Activated CD8-positive, alpha-beta memory T cell treated with anti-CD3 and anti-CD28 coated beads, Interleukin-2, amount 50 U/mL, for 48 hours (primary cell): ENCODE data around the gene CCDC27.

Experiments used
- DNase-seq: peaks from one replicate; pipeline ENCODE4 v3.0.0-alpha.2; 2020

Gene CCDC27

GRCh38 chr1:3752400-3752945 lies at the start of gene CCDC27:
TSS of gene CCDC27 (plus strand) at chr1:3752450. CDS start at chr1:3752482, 32 bp downstream.
- no peak for DNase-seq

- DNase-seq, result no peak
These were observed 49.7 kb upstream of the CCDC27 start for GRCh38 chr1:3702528-3702927.

DNA sequence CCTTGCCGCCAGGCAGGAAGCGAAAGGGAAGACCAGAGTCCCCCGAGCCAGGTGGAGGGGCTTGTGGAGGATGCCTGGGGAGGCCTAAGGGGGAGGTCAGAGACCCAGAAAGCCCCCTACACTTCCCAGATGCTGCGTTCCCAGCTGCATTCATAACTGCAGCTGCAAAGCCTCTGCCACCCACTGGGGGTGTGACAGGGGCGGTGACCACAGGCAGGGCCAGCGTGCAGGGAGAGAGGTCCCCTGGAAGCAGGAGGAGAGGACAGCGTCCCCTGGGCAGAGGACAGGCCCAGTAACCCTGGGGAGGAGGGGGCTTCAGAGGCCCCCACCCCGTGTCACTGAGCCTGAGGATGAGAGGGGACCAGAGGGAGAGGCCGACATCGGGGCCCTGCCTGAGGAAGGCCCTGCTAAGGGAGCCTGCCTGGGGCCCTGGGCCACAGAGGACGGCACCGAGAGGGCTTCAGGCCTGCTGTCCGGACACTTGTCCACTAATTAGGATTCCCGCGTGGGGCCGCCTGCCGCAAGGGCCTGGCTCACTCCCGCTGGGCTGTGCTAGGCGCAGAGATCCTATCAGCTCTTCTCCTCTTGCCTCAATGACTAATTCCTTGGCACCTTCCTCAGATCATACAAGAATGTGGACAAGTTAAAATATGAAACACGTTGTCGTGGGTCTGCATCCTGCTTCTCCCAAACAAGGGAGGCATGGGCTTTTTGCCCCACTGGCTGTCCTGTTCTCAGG lies 49.1 kb upstream of the CCDC27 start:
- no peak for DNase-seq

GRCh38 chr1:3703786-3704371 lies 48.4 kb upstream of the CCDC27 start:
- DNase-seq, result no peak

GRCh38 chr1:3705341-3705950 lies 46.8 kb upstream of the CCDC27 start:
- DNase-seq, result no peak

- no peak for DNase-seq
These were observed 45.5 kb upstream of the CCDC27 start for GRCh38 chr1:3706651-3707297.

DNA sequence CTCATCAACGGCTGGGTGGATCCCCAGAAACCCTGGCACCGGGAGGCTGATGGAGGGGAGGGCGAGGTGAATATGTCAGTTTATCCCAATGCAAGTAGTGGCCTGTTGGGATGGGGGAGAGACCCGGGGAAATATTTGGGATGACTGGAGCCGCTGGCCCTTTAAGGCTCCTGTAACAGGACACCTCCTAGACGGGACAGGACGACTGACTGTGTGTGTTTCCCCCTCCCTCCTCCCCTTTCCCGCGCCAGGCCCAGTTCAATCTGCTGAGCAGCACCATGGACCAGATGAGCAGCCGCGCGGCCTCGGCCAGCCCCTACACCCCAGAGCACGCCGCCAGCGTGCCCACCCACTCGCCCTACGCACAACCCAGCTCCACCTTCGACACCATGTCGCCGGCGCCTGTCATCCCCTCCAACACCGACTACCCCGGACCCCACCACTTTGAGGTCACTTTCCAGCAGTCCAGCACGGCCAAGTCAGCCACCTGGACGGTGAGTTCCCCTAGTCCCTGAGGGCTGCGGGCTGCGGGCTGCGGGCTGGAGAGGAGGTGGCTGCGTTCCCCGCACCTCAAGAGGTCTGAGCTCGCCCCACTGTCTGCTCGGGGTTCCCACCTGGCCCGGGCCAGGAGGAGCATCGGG lies 44.8 kb upstream of the CCDC27 start:
- no peak for DNase-seq

- DNase-seq, result no peak
These were observed 44.3 kb upstream of the CCDC27 start for GRCh38 chr1:3707939-3708328.

GRCh38 chr1:3708791-3709190 lies 43.5 kb upstream of the CCDC27 start:
- DNase-seq, result no peak

DNA sequence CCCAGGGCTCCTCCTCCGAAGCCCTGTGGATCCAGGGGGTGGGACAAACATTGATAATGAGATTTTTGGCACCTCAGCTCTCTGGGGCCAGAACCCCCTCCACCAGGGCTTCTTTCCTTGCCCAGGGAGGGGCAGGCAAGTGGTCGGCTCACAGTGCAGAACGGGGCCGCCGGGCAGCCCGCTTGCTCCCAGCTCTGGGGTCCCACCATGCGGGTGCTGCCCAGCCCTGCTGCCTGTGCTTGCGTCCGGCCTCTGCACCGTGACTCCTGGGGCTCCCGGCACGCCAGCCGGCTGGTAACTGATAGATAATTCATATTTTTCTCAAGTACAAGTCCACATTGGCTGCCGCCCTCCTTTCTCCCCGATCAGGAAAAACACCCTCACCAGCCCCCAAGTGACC lies 42.0 kb upstream of the CCDC27 start:
- DNase-seq, result no peak

DNA sequence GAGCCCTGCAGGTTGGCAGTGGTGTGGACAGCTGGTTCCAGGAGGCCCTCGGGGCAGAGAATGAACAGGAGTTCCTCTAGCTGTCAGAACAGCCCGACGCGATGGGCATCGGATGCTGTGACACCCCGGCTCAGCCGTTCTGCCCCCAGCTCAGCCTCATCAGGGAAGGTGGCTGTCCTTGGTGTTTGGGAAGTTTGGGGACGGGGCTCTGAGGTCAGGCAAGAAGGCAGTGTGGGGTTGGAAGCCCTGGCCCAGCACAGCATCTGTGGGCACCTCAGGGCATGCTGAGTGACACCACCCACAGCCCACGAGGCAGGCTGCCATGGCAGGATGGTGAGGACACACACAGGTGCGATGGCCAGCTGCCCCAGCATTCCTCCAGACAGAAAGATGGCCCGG lies 40.9 kb upstream of the CCDC27 start:
- DNase-seq, result no peak

DNA sequence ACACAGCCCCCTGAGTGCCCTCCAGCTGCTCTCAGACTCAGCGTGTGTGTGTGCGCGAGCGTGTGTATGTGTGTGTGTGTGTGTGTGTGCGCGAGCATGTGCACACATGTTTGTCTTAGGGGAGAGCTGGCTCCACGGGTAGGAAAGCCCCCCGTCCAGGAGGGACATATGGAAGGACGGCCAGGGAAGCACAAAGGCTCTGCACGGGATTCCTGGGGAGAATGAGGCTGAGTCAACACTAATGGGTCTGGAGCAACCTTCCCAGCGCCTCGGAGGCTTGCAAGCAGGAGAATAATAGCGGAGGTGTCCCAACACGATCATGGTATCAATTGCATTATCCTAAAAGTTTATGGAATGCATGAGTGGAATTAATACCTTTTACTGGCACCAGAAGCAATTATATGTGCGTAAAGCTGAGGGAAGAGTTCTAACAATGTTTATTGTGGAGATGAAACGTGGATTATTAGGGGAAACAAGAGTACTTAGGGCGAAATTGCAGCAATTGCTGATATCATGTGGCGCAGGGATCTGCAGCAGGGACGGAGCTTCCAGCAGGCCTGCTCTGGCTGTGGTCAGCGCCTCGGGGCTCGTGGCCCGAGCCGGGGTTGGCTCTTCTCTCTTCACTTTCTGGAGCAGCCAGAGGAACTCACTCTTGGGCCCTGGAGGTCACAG lies 40.3 kb upstream of the CCDC27 start:
- no peak for DNase-seq

- DNase-seq, result no peak
These were observed 39.4 kb upstream of the CCDC27 start for GRCh38 chr1:3712573-3713535.

- DNase-seq, result no peak
These were observed 38.4 kb upstream of the CCDC27 start for GRCh38 chr1:3713840-3714239.

GRCh38 chr1:3714284-3714741 lies 37.9 kb upstream of the CCDC27 start:
- DNase-seq, result no peak

DNA sequence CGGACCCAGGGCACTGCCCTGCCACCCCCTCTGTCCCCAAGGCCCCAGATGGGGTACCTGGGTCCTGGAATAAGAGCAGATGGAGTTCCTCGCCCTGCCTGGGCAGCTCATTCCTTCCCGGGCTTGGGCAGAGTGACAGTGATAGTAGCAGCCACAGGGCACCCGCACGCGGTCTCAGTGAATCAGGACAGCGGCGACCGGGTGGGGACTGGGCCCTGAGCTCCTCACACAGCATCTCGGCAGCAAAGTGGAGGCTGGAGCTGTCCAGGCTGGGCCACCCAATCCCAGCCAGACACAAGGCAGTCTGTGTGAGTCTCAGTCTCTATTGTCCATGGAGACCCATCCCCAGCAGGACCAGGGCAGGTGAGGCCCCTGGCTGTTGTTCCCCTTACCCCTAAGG lies 37.4 kb upstream of the CCDC27 start:
- DNase-seq, result no peak

DNA sequence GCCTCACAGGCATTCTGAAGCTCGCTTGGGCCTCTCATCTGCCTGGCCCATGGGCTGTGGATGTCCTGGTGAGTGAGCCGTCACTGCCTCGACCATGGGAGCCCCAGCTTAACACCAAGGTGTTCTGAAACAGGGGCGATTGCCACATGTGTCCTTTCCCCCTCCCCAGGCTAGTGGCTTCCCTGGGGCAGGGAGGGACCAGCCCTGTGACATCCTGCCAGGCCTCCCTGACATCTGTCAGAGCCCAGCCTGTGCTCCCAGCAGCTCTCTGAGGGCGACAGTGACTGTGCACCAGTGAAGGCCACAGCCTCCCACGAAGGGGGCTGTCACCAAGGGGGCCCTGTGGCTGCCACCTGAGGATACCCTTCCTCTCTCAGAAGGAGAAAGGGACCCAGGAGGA lies 35.9 kb upstream of the CCDC27 start:
- DNase-seq, result no peak

- DNase-seq, result no peak
These were observed 35.1 kb upstream of the CCDC27 start for GRCh38 chr1:3717041-3717714.

- DNase-seq, result peak; percentile 61
These were observed 34.3 kb upstream of the CCDC27 start for GRCh38 chr1:3717715-3718601.

DNA sequence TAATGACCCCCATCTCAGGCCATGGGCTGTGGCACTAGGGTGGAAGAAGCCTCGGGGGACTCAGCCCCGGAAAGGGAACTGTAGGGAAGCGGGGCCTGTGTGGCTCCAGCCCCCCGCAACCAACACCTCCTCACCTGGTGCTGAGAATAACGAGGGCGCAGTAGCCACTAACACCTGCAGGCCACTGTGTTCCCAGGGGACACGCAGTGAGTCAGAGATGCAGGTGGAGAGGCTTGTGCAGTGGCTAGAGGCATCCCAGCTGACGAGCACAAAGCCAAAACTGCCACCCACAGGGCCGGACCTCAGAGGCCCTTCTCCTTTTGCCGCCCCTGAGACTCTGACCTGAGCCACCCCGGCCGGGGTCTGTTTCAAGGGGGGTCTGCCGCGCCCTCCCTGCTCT lies 33.5 kb upstream of the CCDC27 start:
- no peak for DNase-seq
